Naive thymus-derived CD4-positive, alpha-beta T cell (primary cell): ENCODE measurements around the gene CXXC5. TPM values are rescaled to one million over a fixed set of nuclear protein-coding genes. Genes with fewer than 3 reads are reported as not detected.
"Not testable (repeated sequence)": the region's sequence is repeated elsewhere in the genome, so short reads cannot be mapped to it uniquely, and the experiment has no call there.

Experiments
- ATAC-seq: fragments of 150-1000 bp; cut with Tn5 transposase; 2 replicates; pipeline ENCODE4 v1.10.0; 2021; ENCODE audit warnings: mild to moderate bottlenecking, moderate library complexity
- CTCF ChIA-PET: fragments of 350-600 bp; sonication (Branson Sonifier 250); formaldehyde crosslinking; loops from one replicate; lab custom pipeline; 2021; ENCODE audit warnings: antibody characterized with exemption; lab: Charles Lee
- POLR2A ChIA-PET: fragments of 350-600 bp; sonication (Branson Sonifier 250); formaldehyde crosslinking; loops from one replicate; lab custom pipeline; 2021; ENCODE audit warnings: antibody characterized with exemption, inconsistent platforms; lab: Charles Lee
- DNase-seq, 9 donors: peaks; one replicate each; pipeline versions ENCODE4 v3.0.0 to v3.0.0-alpha.2; 2020 to 2022; ENCODE audit warnings: mixed read lengths in 1 of 9
- H3K27ac ChIP-seq: one replicate; pipeline ENCODE4 v1.7.0; 2013; ENCODE audit warnings: mild to moderate bottlenecking, low read depth, low read length, moderate library complexity
- H3K27me3 ChIP-seq, 2 donors: one replicate each; pipeline ENCODE4 v1.7.0; 2013; ENCODE audit warnings: low read length in 2 of 2, mild to moderate bottlenecking in 2 of 2, moderate library complexity in 2 of 2; ENCODE audit not compliant: control insufficient read depth in 2 of 2, insufficient read depth in 2 of 2
- H3K36me3 ChIP-seq, 3 experiments: 1 replicate in 2 of 3; 2 replicates in 1 of 3; pipeline ENCODE4 v1.7.0; 2013; ENCODE audit warnings: low read length in 3 of 3, mild to moderate bottlenecking in 3 of 3, moderate library complexity in 1 of 3; ENCODE audit not compliant: insufficient read depth in 3 of 3, control insufficient read depth in 2 of 3
- H3K4me1 ChIP-seq, 2 donors: one replicate each; pipeline ENCODE4 v1.7.0; 2013; ENCODE audit warnings: low read length in 2 of 2, mild to moderate bottlenecking in 2 of 2, moderate library complexity in 1 of 2; ENCODE audit not compliant: control insufficient read depth in 2 of 2, insufficient read depth in 2 of 2
- H3K4me3 ChIP-seq: 2 replicates; pipeline ENCODE4 v1.7.0; 2013; ENCODE audit warnings: mild to moderate bottlenecking, low read length
- H3K9me3 ChIP-seq, 3 experiments: 1 replicate in 2 of 3; 2 replicates in 1 of 3; pipeline ENCODE4 v1.7.0; 2013; ENCODE audit warnings: low read length in 3 of 3; ENCODE audit not compliant: control insufficient read depth in 2 of 3
- H3K27ac Mint-ChIP-seq, 9 donors: one replicate each; pipeline ENCODE4 v1.8.0; 2020 to 2022; ENCODE audit warnings: mixed read lengths in 9 of 9, mild to moderate bottlenecking in 8 of 9, moderate library complexity in 5 of 9, inconsistent platforms in 2 of 9
- H3K27me3 Mint-ChIP-seq, 5 donors: one replicate each; pipeline ENCODE4 v1.8.0; 2021 to 2022; ENCODE audit warnings: mixed read lengths in 5 of 5, mild to moderate bottlenecking in 1 of 5
- H3K36me3 Mint-ChIP-seq, 5 donors: one replicate each; pipeline ENCODE4 v1.8.0; 2020 to 2022; ENCODE audit warnings: mixed read lengths in 5 of 5, mild to moderate bottlenecking in 3 of 5, inconsistent platforms in 1 of 5
- H3K4me1 Mint-ChIP-seq, 7 donors: one replicate each; pipeline ENCODE4 v1.8.0; 2020 to 2022; ENCODE audit warnings: mixed read lengths in 7 of 7, mild to moderate bottlenecking in 3 of 7, inconsistent platforms in 1 of 7
- H3K4me3 Mint-ChIP-seq, 10 donors: one replicate each; pipeline ENCODE4 v1.8.0; 2020 to 2022; ENCODE audit warnings: mild to moderate bottlenecking in 10 of 10, mixed read lengths in 10 of 10, moderate library complexity in 6 of 10, inconsistent platforms in 2 of 10
- H3K9me3 Mint-ChIP-seq, 11 donors: one replicate each; pipeline ENCODE4 v1.8.0; 2020 to 2022; ENCODE audit warnings: mixed read lengths in 11 of 11, mild to moderate bottlenecking in 4 of 11, inconsistent platforms in 1 of 11, moderate library complexity in 1 of 11
- intact Hi-C, 2 donors: fragments of 100-400 bp; cut with micrococcal nuclease; formaldehyde crosslinking; loops; one replicate each; pipeline ENCODE4 v1.15.1; 2023
- polyA plus RNA-seq, 2 donors: library from polyadenylated mRNA; unstranded; fragments of 300-500 nt; fragmentation: Illumina TruSeq; gene quantifications; one replicate each; pipeline ENCODE4 v1.2.3, GENCODE V29; 2021
- total RNA-seq, 6 experiments: library from RNA in 5 of 6; stranded (reverse) in 5 of 6; gene quantifications; 1 replicate in 5 of 6; 2 replicates in 1 of 6; pipeline ENCODE4 v1.2.3 and lab custom pipeline; 2021 to 2026

Gene CXXC5
- total and polyA plus RNA-seq, 7 experiments from 2014 or later = 0.73 to 21.4 (median 2.2) TPM

DNA sequence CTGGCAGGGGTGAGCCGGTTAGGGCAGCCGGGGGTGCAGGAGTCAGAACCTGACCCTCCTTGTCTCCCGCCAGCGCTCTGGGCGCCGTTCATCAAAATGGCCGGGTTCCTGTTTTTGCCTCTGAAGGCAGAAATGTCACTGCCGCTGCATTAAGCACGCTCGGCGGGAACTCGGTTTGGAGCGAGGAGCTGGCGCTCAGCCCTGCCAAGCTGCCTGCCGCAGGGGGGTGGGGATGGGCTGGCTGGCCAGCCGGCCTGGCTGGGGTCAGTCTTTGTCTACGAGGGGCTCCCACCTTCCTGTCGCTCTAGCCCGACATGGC is 63.7 kb downstream of the CXXC5 start:
- peak overlapping the region; percentile 42 for H3K27ac ChIP-seq
- Mint-ChIP-seq H3K36me3 (peaks cover 0 to 2% (median 0%) of the 10 kb centered on the region in 5 donors), H3K9me3 (no peaks in the 10 kb centered on the region), H3K27ac (peak overlapping the region in 5 of 9 donors; percentile 25 to 75 (median 59)), H3K27me3 (peaks cover 0 to 48% (median 0%) of the 10 kb centered on the region in 5 donors), H3K4me1 (peaks cover 10 to 28% (median 20%) of the 10 kb centered on the region in 7 donors), H3K4me3 (peak overlapping the region; percentile 74 to 85 (median 80))
- no peak for DNase-seq
- H3K4me3 ChIP-seq = peak overlapping the region; percentile 58
- ChIA-PET CTCF (interaction anchor here (1.0 to 1.4 kb wide), 2 partner anchors 22 to 54 kb away, joined by 3 to 4 read pairs; no protein-coding TSS in a partner anchor), POLR2A (interaction anchor here (0.8 to 1.0 kb wide), 2 partner anchors 14 to 150 kb away, joined by 3 to 4 read pairs; no protein-coding TSS in a partner anchor)
- H3K27me3 ChIP-seq = no peaks in the 10 kb centered on the region
- intact Hi-C loops = loop anchor here (1.0 to 5.0 kb wide), 9 partner anchors 34 to 403 kb away; partner anchors contain the start of genes CXXC5 (in 1 of the 2), PURA (in 1 of the 2) and UBE2D2 (in 1 of the 2)
- no peaks in the 10 kb centered on the region for H3K36me3 ChIP-seq
- no peak for ATAC-seq
- no peaks in the 10 kb centered on the region for H3K9me3 ChIP-seq
- peaks cover 14 to 19% of the 10 kb centered on the region in 2 donors for H3K4me1 ChIP-seq

DNA sequence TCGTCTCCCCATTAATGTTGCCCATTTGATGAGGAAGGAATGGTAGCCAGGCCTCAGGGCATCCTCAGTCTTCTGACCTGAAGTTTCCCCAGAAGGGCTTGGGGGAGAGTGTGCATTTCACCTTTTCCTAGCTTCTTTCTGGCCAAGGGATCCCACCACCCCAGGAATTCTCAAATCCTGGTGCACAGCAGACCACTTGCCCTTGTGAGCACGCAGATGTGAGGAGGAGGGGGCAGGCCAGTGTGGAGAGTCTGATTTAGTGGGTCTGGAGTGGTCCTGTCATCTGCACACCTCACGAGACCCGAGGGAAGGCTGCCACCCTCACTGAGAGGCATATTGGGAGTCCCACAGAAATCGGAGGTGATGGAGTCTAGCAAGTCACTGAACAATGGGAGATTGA is 64.3 kb downstream of the CXXC5 start:
- POLR2A ChIA-PET = interaction anchor here (1.0 kb wide), 1 partner anchor 14 kb away, joined by 4 read pairs; no protein-coding TSS in a partner anchor
- Mint-ChIP-seq H3K36me3 (peaks cover 0 to 2% (median 0%) of the 10 kb centered on the region in 5 donors), H3K27me3 (peaks cover 0 to 48% (median 0%) of the 10 kb centered on the region in 5 donors), H3K9me3 (no peaks in the 10 kb centered on the region), H3K4me1 (peaks cover 10 to 27% (median 20%) of the 10 kb centered on the region in 7 donors), H3K4me3 (peak overlapping the region in 6 of 10 donors; percentile 3 to 65 (median 44)), H3K27ac (peak overlapping the region in 1 of 9 donors; percentile 67)
- H3K36me3 ChIP-seq = no peaks in the 10 kb centered on the region
- no peaks in the 10 kb centered on the region for H3K9me3 ChIP-seq
- H3K27me3 ChIP-seq = no peaks in the 10 kb centered on the region
- H3K4me1 ChIP-seq = peaks cover 14 to 19% of the 10 kb centered on the region in 2 donors
- DNase-seq (no peak), ATAC-seq (no peak)
- intact Hi-C loops = loop anchor here in 1 of 2 donors (5.0 kb wide), 1 partner anchor 35 kb away; no protein-coding TSS in a partner anchor
- H3K27ac ChIP-seq = no peak overlapping the region
- no peak overlapping the region for H3K4me3 ChIP-seq
- CTCF ChIA-PET = interaction anchor here (1.3 kb wide), 1 partner anchor 77 kb away, joined by 3 read pairs; no protein-coding TSS in a partner anchor

DNA sequence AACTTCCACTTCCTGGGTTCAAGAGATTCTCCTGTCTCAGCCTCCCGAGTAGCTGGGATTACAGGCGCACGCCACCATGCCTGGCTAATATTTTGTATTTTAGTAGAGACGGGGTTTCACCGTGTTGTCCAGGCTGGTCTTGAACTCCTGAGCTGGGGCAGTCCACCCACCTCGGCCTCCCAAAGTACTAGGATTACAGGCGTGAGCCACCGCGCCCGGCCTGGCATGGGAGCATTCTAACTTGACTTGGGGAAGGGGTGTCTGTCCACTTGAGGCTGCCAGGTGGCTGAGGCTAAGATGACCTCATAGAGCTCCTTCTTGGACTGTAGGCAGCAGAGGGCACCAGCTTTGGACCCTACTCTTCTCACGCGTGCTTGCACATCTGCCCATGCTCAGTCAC is 65.7 kb downstream of the CXXC5 start:
- POLR2A ChIA-PET, DNase-seq, H3K27ac Mint-ChIP-seq, H3K4me3 ChIP-seq, ATAC-seq, H3K36me3 Mint-ChIP-seq, H3K9me3 ChIP-seq, H3K27me3 ChIP-seq, H3K4me3 Mint-ChIP-seq, H3K27ac ChIP-seq, H3K9me3 Mint-ChIP-seq, CTCF ChIA-PET, H3K36me3 ChIP-seq: not testable (repeated sequence)
- intact Hi-C loops = loop anchor here in 1 of 2 donors (5.0 kb wide), 1 partner anchor 33 kb away; no protein-coding TSS in a partner anchor
- H3K4me1 ChIP-seq = peaks cover 14 to 19% of the 10 kb centered on the region in 2 donors
- Mint-ChIP-seq H3K27me3 (peaks cover 0 to 38% (median 0%) of the 10 kb centered on the region in 5 donors), H3K4me1 (peaks cover 2 to 17% (median 10%) of the 10 kb centered on the region in 7 donors)

DNA sequence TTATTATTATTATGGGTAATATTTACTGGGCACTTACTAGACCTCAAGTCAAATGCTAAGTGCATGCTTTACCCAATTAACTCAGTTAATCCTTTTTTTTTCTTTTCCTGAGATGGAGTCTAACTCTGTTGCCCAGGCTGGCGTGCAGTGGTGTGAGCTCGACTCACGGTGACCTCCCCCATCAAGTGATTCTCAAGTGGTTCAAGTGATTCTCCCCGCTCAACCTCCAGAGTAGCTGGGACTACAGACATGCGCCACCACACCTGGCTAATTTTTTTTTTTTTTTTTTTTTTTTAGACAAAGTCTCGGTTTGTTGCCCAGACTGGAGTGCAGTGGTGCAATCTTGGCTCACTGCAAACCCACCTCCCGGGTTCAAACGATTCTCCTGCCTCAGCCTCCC is 69.1 kb downstream of the CXXC5 start:
- Mint-ChIP-seq H3K36me3 (peaks cover 2 to 13% (median 6%) of the 10 kb centered on the region in 5 donors), H3K27me3 (peaks cover 0 to 23% (median 0%) of the 10 kb centered on the region in 5 donors), H3K9me3 (peaks cover 0 to 19% (median 8%) of the 10 kb centered on the region in 11 donors), H3K4me1 (peaks cover 0 to 8% (median 0%) of the 10 kb centered on the region in 7 donors), H3K4me3 (no peak overlapping the region), H3K27ac (no peak overlapping the region)
- ChIA-PET POLR2A (no interaction called here), CTCF (no interaction called here)
- DNase-seq (no peak), ATAC-seq (no peak)
- Histone ChIP-seq H3K36me3 (no peaks in the 10 kb centered on the region), H3K27ac (no peak overlapping the region), H3K27me3 (no peaks in the 10 kb centered on the region), H3K4me1 (peaks cover 0 to 3% of the 10 kb centered on the region in 2 donors), H3K9me3 (no peaks in the 10 kb centered on the region), H3K4me3 (no peak overlapping the region)
- intact Hi-C loops = no loop called here

DNA sequence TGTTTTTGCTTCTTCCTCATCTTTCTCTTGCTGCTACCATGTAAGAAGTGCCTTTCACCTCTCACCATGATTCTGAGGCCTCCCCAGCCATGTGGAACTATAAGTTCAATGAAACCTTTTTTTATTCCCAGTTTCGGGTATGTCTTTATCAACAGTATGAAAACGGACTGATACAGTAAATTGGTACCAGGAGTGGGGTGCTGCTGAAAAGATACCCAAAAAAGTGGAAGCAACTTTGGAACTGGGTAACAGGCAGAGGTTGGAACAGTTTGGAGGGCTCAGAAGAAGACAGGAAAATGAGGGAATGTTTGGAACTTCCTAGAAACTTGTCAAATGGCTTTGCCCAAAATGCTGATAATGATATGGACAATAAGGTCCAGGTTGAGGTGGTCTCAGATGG is 70.3 kb downstream of the CXXC5 start:
- H3K4me3 ChIP-seq, H3K36me3 ChIP-seq, ATAC-seq, H3K27ac ChIP-seq, H3K27ac Mint-ChIP-seq, CTCF ChIA-PET, H3K9me3 ChIP-seq, H3K4me1 Mint-ChIP-seq, DNase-seq, H3K4me3 Mint-ChIP-seq, POLR2A ChIA-PET, intact Hi-C loops, H3K4me1 ChIP-seq, H3K27me3 ChIP-seq: not testable (repeated sequence)
- Mint-ChIP-seq H3K9me3 (peaks cover 0 to 19% (median 8%) of the 10 kb centered on the region in 11 donors), H3K27me3 (peaks cover 0 to 11% (median 0%) of the 10 kb centered on the region in 5 donors), H3K36me3 (peaks cover 2 to 13% (median 6%) of the 10 kb centered on the region in 5 donors)

DNA sequence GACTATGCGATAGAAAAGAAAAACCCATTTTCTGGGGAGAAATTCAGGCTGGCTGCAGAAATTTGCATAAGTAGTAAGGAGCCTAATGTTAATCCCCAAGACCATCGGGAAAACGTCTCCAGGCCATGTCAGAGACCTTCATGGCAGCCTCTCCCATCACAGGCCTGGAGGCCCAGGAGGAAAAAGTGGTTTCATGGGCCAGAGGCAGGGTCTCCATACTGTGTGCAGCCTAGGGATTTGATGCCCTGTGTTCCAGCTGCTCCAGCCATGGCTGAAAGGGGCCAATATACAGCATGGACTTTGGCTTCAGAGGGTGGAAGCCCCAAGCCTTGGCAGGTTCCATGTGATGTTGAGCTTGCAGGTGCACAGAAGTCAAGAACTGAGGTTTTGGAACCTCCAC is 71.8 kb downstream of the CXXC5 start:
- Mint-ChIP-seq H3K9me3 (peaks cover 0 to 19% (median 8%) of the 10 kb centered on the region in 11 donors), H3K36me3 (peaks cover 2 to 13% (median 6%) of the 10 kb centered on the region in 5 donors)
- ATAC-seq, DNase-seq, POLR2A ChIA-PET, H3K9me3 ChIP-seq, H3K36me3 ChIP-seq, H3K27me3 ChIP-seq, H3K27me3 Mint-ChIP-seq, H3K4me3 Mint-ChIP-seq, H3K27ac ChIP-seq, intact Hi-C loops, H3K27ac Mint-ChIP-seq, CTCF ChIA-PET, H3K4me1 Mint-ChIP-seq, H3K4me1 ChIP-seq, H3K4me3 ChIP-seq: not testable (repeated sequence)
